ENCODE measurements around the gene IL2RG.

IL2RG gene

DNA sequence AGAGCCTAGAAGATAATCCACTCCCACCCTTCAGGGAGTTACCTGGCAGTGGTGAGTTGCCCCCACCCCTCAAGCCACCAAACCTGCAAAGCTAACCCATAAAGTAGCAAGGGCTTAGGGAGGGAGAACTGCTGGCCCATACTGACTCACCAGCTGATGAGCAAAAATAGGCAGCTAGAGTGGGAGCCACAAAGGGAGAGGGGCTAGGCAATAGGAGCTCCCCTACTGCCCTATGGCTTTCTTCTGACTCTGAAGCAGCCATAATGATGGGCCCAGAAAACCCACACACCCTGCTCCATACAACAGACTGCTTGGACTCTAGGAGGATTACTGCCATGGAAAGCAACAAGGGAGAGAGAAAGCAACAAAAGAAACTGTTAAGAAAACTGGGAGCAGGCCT, 51.2 kb downstream of the IL2RG start:
- H3K4me3 ChIP-seq (ENCODE audit: low read depth, low read length) = no peak overlapping the region
- TF ChIP-seq, protein P1, sequence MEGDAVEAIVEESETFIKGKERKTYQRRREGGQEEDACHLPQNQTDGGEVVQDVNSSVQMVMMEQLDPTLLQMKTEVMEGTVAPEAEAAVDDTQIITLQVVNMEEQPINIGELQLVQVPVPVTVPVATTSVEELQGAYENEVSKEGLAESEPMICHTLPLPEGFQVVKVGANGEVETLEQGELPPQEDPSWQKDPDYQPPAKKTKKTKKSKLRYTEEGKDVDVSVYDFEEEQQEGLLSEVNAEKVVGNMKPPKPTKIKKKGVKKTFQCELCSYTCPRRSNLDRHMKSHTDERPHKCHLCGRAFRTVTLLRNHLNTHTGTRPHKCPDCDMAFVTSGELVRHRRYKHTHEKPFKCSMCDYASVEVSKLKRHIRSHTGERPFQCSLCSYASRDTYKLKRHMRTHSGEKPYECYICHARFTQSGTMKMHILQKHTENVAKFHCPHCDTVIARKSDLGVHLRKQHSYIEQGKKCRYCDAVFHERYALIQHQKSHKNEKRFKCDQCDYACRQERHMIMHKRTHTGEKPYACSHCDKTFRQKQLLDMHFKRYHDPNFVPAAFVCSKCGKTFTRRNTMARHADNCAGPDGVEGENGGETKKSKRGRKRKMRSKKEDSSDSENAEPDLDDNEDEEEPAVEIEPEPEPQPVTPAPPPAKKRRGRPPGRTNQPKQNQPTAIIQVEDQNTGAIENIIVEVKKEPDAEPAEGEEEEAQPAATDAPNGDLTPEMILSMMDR (IDR thresholded peaks at IDR 0.05; ENCODE audit: insufficient read depth, low read depth, low read length, missing control alignments) = no peak
- no peak for DNase-seq (ENCODE audit: low read depth)

- DNase-seq (ENCODE audit: low read depth) = no peak
- H3K4me3 ChIP-seq (ENCODE audit: low read depth, low read length) = no peak overlapping the region
- TF ChIP-seq, protein P1 (IDR thresholded peaks at IDR 0.05; ENCODE audit: insufficient read depth, low read depth, low read length, missing control alignments) = no peak
These were observed 53.4 kb downstream of the IL2RG start for GRCh38 chrX:71057848-71058530.

Data from GM12865 (cell line).